GM12891 (cell line): ENCODE measurements around the gene NCF2.

Source experiments
- POLR2A ChIP-seq: IDR thresholded peaks from 2 replicates; pipeline ENCODE4 v1.6.1; 2011; ENCODE audit warnings: low read depth, low read length, control low read depth
- POLR2AphosphoS5 ChIP-seq: IDR thresholded peaks from 2 replicates; pipeline ENCODE4 v1.6.1; 2011; ENCODE audit warnings: low read depth, low read length, control low read depth
- SPI1 ChIP-seq: IDR thresholded peaks from 2 replicates; pipeline ENCODE4 v1.6.1; 2011; ENCODE audit warnings: low read depth, low read length, control low read depth
- TAF1 ChIP-seq: IDR thresholded peaks from 2 replicates; pipeline ENCODE4 v1.6.1; 2011; ENCODE audit warnings: low read depth, low read length, control low read depth

- TF ChIP-seq POLR2A (no peak), POLR2AphosphoS5 (no peak), TAF1 (no peak), SPI1 (no peak)
These were observed 73.5 kb downstream of the NCF2 start for GRCh38 chr1:183516725-183517124.
